Osteoblast (primary cell): ENCODE data around the gene ATAD3C. TPM values are rescaled to one million over a fixed set of nuclear protein-coding genes. Genes with fewer than 3 reads are reported as not detected.

Source experiments
- DNase-seq: peaks from one replicate; pipeline ENCODE4 v3.0.0; 2011; ENCODE audit warnings: low spot score, mixed read lengths; ENCODE audit not compliant: insufficient read length; ENCODE audit errors: missing footprints
- H2AFZ ChIP-seq: 2 replicates; pipeline ENCODE4 v1.6.0; 2011; ENCODE audit warnings: mild to moderate bottlenecking, low read length
- H3K27ac ChIP-seq: 2 replicates; pipeline ENCODE4 v1.5.1; 2011; ENCODE audit warnings: mild to moderate bottlenecking, low read depth, low read length, moderate library complexity
- H3K27me3 ChIP-seq: 2 replicates; pipeline ENCODE4 v1.6.0; 2012; ENCODE audit warnings: mild to moderate bottlenecking, control low read depth, inconsistent platforms, low read length, moderate library complexity; ENCODE audit not compliant: insufficient read depth
- H3K36me3 ChIP-seq: 2 replicates; pipeline ENCODE4 v1.5.1; 2011; ENCODE audit warnings: mild to moderate bottlenecking, low read length, control low read depth, moderate library complexity; ENCODE audit not compliant: insufficient read depth
- H3K4me1 ChIP-seq: 2 replicates; pipeline ENCODE4 v1.5.1; 2011; ENCODE audit warnings: mild to moderate bottlenecking, low read length, control low read depth, moderate library complexity; ENCODE audit not compliant: insufficient read depth
- H3K4me2 ChIP-seq: 2 replicates; pipeline ENCODE4 v1.6.0; 2011; ENCODE audit warnings: mild to moderate bottlenecking, low read length; ENCODE audit not compliant: insufficient read depth
- H3K4me3 ChIP-seq: fragments of 200-600 bp; sonication (generic); 3 replicates; pipeline ENCODE4 v1.5.1; 2012; ENCODE audit warnings: mild to moderate bottlenecking, low read length, inconsistent platforms; ENCODE audit not compliant: insufficient read depth
- H3K79me2 ChIP-seq: 2 replicates; pipeline ENCODE4 v1.6.0; 2012; ENCODE audit warnings: mild to moderate bottlenecking, low read length, control low read depth, inconsistent platforms; ENCODE audit not compliant: insufficient read depth
- H3K9me3 ChIP-seq: 2 replicates; pipeline ENCODE4 v1.5.1; 2011; ENCODE audit warnings: low read depth, low read length, control low read depth
- H4K20me1 ChIP-seq: 2 replicates; pipeline ENCODE4 v1.6.0; 2012; ENCODE audit warnings: mild to moderate bottlenecking, low read length, control low read depth; ENCODE audit not compliant: insufficient read depth
- total RNA-seq: library from RNA; depleted of rRNA; stranded (reverse); fragments of >200 nt; gene quantifications from 2 replicates; pipeline ENCODE4 v1.2.3, GENCODE V29; 2012
- TF ChIP-seq, protein P1 (sequence below): IDR thresholded peaks from 2 replicates; pipeline ENCODE4 v1.5.1; 2011; ENCODE audit warnings: mild to moderate bottlenecking, low read depth, low read length, moderate library complexity; ENCODE audit errors: extremely low read depth

ATAD3C gene
- total RNA-seq, 1 donor: under 0.01 TPM

DNA sequence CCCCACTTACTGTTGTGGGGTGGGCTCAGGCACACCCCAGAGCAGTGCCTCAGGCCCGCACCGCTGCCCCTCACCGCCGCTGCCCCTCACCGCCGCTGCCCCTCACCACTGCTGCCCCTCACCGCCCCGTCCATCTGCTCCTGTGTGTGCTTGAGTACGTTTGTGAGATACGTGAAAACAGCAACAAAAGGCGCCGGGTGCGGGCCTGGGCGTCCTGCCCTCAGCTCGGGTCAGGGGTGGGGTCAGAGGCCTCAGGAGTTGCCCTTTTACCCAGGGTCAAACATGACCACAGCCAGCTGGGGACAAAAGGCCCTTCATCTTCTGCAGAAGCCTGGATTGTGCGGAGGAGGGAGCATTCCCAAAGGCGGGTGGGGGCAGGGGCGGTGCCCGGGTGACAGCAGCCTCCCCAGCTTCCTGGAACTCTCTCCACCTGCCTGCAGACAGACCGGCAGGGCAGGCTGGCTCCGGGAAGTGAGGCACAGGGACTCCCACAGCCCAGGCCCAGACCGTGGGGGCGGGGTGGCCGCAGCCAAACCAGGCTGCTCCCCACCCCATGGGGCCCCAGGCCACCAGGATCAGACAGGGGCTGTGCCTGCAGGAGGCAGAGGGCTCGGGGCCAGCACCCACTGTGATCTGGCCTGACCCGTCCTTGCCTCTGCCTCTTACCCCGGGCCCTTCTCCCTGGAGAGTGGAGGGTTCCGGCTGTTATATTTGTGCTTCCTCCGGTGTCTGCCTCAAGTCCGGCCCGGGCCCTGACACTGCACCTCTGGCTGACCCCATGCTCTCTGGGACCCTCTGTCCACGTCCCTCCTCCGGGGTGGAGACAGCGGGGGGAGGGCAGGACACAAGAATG, 16.3 kb upstream of the ATAD3C start:
- H3K27me3 ChIP-seq: peaks cover 11% of the 10 kb centered on the region
- H3K79me2 ChIP-seq: no peaks in the 10 kb centered on the region
- peaks cover 13% of the 10 kb centered on the region for H3K4me1 ChIP-seq
- no peak overlapping the region for H3K4me3 ChIP-seq
- no peak overlapping the region for H2AFZ ChIP-seq
- H3K36me3 ChIP-seq: no peaks in the 10 kb centered on the region
- no peak overlapping the region for H3K4me2 ChIP-seq
- no peaks in the 10 kb centered on the region for H4K20me1 ChIP-seq
- peak; percentile 93 for DNase-seq
- H3K9me3 ChIP-seq: no peaks in the 10 kb centered on the region
- H3K27ac ChIP-seq: no peak overlapping the region
- TF ChIP-seq, protein P1, sequence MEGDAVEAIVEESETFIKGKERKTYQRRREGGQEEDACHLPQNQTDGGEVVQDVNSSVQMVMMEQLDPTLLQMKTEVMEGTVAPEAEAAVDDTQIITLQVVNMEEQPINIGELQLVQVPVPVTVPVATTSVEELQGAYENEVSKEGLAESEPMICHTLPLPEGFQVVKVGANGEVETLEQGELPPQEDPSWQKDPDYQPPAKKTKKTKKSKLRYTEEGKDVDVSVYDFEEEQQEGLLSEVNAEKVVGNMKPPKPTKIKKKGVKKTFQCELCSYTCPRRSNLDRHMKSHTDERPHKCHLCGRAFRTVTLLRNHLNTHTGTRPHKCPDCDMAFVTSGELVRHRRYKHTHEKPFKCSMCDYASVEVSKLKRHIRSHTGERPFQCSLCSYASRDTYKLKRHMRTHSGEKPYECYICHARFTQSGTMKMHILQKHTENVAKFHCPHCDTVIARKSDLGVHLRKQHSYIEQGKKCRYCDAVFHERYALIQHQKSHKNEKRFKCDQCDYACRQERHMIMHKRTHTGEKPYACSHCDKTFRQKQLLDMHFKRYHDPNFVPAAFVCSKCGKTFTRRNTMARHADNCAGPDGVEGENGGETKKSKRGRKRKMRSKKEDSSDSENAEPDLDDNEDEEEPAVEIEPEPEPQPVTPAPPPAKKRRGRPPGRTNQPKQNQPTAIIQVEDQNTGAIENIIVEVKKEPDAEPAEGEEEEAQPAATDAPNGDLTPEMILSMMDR: no peak

DNA sequence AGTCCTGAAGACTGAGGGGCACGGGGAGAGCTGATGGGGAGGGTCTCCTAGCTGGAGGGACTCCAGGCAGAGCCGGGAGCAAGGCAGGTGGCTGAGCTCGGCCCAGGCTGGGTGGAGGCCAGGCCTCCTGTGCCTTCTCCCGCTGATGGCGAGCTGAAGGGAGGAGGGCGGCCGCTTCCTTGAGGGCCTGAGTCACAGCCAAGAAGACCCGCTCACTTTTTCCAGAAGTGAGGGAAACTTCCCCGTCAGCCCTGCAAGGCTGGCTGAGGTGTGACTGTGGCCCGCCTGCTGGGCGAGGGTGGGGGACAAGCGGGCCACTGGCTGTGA, 15.7 kb upstream of the ATAD3C start:
- no peaks in the 10 kb centered on the region for H4K20me1 ChIP-seq
- H3K4me2 ChIP-seq: no peak overlapping the region
- TF ChIP-seq, protein P1: no peak
- H3K27ac ChIP-seq: no peak overlapping the region
- DNase-seq: peak; percentile 95
- no peaks in the 10 kb centered on the region for H3K36me3 ChIP-seq
- peaks cover 13% of the 10 kb centered on the region for H3K4me1 ChIP-seq
- H3K27me3 ChIP-seq: peaks cover 11% of the 10 kb centered on the region
- no peak overlapping the region for H3K4me3 ChIP-seq
- H2AFZ ChIP-seq: no peak overlapping the region
- no peaks in the 10 kb centered on the region for H3K9me3 ChIP-seq
- H3K79me2 ChIP-seq: no peaks in the 10 kb centered on the region

DNA sequence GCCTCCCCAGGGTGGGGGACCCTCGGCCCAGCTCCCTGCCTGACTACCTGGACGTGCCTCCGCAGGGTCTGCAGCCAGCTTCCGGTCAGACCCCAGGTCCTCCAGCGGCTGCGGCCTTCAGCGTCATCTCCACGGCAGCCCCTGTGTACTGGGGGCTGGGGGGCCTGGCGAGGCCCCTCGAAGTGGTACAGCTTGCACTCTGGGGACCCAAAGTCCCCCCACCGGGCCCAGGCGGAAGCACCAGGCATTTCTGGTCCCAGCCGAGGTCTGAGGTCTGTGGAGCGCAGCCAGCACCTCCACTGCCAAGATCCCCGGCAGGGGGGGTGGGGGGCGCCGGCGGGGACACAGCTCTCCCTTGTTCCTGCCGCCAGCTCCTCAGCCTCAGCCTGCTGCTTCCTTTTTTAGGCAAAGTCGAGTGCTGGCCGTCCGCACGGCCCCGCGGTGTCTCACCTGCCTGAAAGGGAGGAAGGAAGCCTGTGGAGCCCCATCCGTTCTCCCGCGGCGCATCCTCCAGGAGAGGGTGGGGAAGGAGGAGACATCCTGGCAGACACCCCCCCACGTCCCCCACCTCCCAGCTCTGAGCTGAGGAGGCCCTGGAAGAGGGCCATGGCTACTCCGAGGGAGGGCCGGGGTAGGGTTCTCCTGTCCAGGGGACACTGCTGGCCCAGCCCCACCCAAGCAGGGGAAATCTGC, 15.2 kb upstream of the ATAD3C start:
- Histone ChIP-seq H3K4me3 (no peak overlapping the region), H3K4me1 (peaks cover 13% of the 10 kb centered on the region), H4K20me1 (no peaks in the 10 kb centered on the region), H3K27ac (no peak overlapping the region), H2AFZ (no peak overlapping the region), H3K27me3 (peaks cover 11% of the 10 kb centered on the region), H3K9me3 (no peaks in the 10 kb centered on the region), H3K36me3 (no peaks in the 10 kb centered on the region), H3K79me2 (no peaks in the 10 kb centered on the region), H3K4me2 (no peak overlapping the region)
- TF ChIP-seq, protein P1: no peak
- DNase-seq: peak; percentile 89

DNA sequence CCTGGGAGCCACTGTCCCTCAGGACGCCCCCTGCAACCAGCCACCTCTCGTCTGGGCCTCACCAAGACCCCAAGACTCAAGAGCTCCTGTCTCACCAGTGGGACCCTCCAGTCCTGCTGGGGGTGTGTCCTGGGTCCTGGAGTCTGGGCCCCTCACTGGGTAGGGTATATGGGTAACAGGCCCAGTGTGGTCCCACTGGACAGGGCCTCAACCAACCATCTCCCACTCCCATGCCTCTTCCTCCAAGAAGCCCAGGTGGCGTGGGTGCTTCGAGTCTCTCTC, 14.7 kb upstream of the ATAD3C start:
- Histone ChIP-seq H3K79me2 (no peaks in the 10 kb centered on the region), H2AFZ (no peak overlapping the region), H3K4me1 (peaks cover 13% of the 10 kb centered on the region), H3K36me3 (no peaks in the 10 kb centered on the region), H3K27ac (no peak overlapping the region), H3K9me3 (no peaks in the 10 kb centered on the region), H4K20me1 (no peaks in the 10 kb centered on the region), H3K27me3 (peaks cover 11% of the 10 kb centered on the region), H3K4me3 (no peak overlapping the region), H3K4me2 (peak overlapping the region; percentile 76)
- TF ChIP-seq, protein P1: no peak
- no peak for DNase-seq
